ENCODE data around the gene HOXA4.

GRCh38 chr7:27095050-27095896, 35.3 kb downstream of the HOXA4 start:
- TF ChIP-seq CTCF (IDR thresholded peaks at IDR 0.05), result no peak
- no peak for TF ChIP-seq POLR2A (IDR thresholded peaks at IDR 0.05)
